GM12878 (cell line): Measurements from ENCODE around the gene RYR2. TPM values are rescaled to one million over a fixed set of nuclear protein-coding genes. Genes with fewer than 3 reads are reported as not detected.

Source experiments
- ATAC-seq: fragments of 200-7000 bp; cut with Tn5 transposase; 3 replicates; pipeline ENCODE4 v1.9.1; 2020; ENCODE audit warnings: mild to moderate bottlenecking, moderate library complexity
- BruUV-seq: library from RNA; stranded (reverse); fragments of 400-500 nt; replicated peaks from 2 replicates; lab custom pipeline; 2021; lab: Mats Ljungman, UMichigan
- CTCF ChIA-PET: fragments of 300-600 bp; sonication (Branson Sonifier 250); formaldehyde crosslinking; extraction: SDS; loops from one replicate; lab custom pipeline; 2021; ENCODE audit warnings: inconsistent platforms; lab: Yijun Ruan, JAX
- POLR2A ChIA-PET: fragments of 350-600 bp; formaldehyde crosslinking; extraction: SDS; loops from one replicate; lab custom pipeline; 2021; ENCODE audit warnings: inconsistent platforms; lab: Charles Lee
- RAD21 ChIA-PET: fragments of 300-600 bp; sonication (Branson Sonifier 250); formaldehyde crosslinking; loops from one replicate; lab custom pipeline; 2023; ENCODE audit warnings: antibody characterized with exemption; ENCODE audit not compliant: unreplicated experiment; lab: Charles Lee
- SMC1A ChIA-PET: fragments of 300-600 bp; sonication (Branson Sonifier 250); formaldehyde crosslinking; loops from one replicate; lab custom pipeline; 2023; ENCODE audit not compliant: unreplicated experiment, uncharacterized antibody; lab: Charles Lee
- DNase-seq: peaks from one replicate; pipeline ENCODE4 v3.0.0-alpha.2; 2011; ENCODE audit warnings: low read depth, low spot score
- FAIRE-seq: peaks from 3 replicates; lab custom pipeline; 2011; peaks lifted over from hg19 to GRCh38; lab: Jason Lieb, UNC
- H2AFZ ChIP-seq: 2 replicates; pipeline ENCODE4 v1.6.0; 2011; ENCODE audit warnings: low read depth, low read length, control low read depth; ENCODE audit not compliant: control insufficient read depth
- H3K27ac ChIP-seq: 2 replicates; pipeline ENCODE4 v1.5.1; 2011; ENCODE audit warnings: control low read depth; ENCODE audit not compliant: control insufficient read depth, insufficient read depth
- H3K27me3 ChIP-seq, 2 experiments: replicated peaks in 1 of 2; 2 replicates each; pipeline versions ENCODE4 v1.6.0 to v1.6.1; 2011; ENCODE audit warnings: low read length in 1 of 2; ENCODE audit not compliant: control insufficient read depth in 2 of 2, insufficient read depth in 2 of 2
- H3K36me3 ChIP-seq, 2 experiments: 2 replicates each; pipeline ENCODE4 v1.5.1; 2011; ENCODE audit warnings: low read length in 1 of 2; ENCODE audit not compliant: control insufficient read depth in 2 of 2, insufficient read depth in 2 of 2
- H3K4me1 ChIP-seq: 2 replicates; pipeline ENCODE4 v1.6.1; 2011; ENCODE audit warnings: mild to moderate bottlenecking, low read length, moderate library complexity, mixed read lengths; ENCODE audit not compliant: control insufficient read depth, insufficient read depth
- H3K4me2 ChIP-seq: 2 replicates; pipeline ENCODE4 v1.6.0; 2011; ENCODE audit warnings: control low read depth; ENCODE audit not compliant: control insufficient read depth, insufficient read depth
- H3K4me3 ChIP-seq: fragments of 200-600 bp; sonication (generic); 2 replicates; pipeline ENCODE4 v1.5.1; 2016
- H3K79me2 ChIP-seq: 2 replicates; pipeline ENCODE4 v1.6.0; 2011; ENCODE audit warnings: low read length; ENCODE audit not compliant: control insufficient read depth, insufficient read depth
- H3K9ac ChIP-seq: 2 replicates; pipeline ENCODE4 v1.8.0; 2011; ENCODE audit warnings: low read length, control low read depth, mixed read lengths; ENCODE audit not compliant: control insufficient read depth, insufficient read depth
- H3K9me3 ChIP-seq: replicated peaks from 3 replicates; pipeline ENCODE4 v1.5.1; 2011; ENCODE audit warnings: mild to moderate bottlenecking, low read length; ENCODE audit not compliant: control insufficient read depth, insufficient read depth
- H4K20me1 ChIP-seq: 2 replicates; pipeline ENCODE4 v1.6.0; 2011; ENCODE audit not compliant: control insufficient read depth, insufficient read depth
- BCL3 ChIP-seq: IDR thresholded peaks from 2 replicates; pipeline ENCODE4 v1.6.1; 2011; ENCODE audit warnings: borderline replicate concordance, low read depth, mild to moderate bottlenecking, moderate library complexity, low read length; ENCODE audit not compliant: insufficient read depth, poor library complexity, severe bottlenecking
- EED ChIP-seq: sonication (generic); IDR thresholded peaks from 2 replicates; pipeline ENCODE4 v1.6.1; 2016; ENCODE audit warnings: antibody characterized with exemption, low read depth
- FOS ChIP-seq: IDR thresholded peaks from 3 replicates; pipeline ENCODE4 v1.6.1; 2011; ENCODE audit warnings: borderline replicate concordance; ENCODE audit not compliant: insufficient read length; ENCODE audit errors: extremely low read depth
- GATAD2B ChIP-seq: fragments of 450-650 bp; conservative IDR thresholded peaks from 2 replicates; pipeline ENCODE4 v1.6.1; 2017; ENCODE audit warnings: low read depth, mild to moderate bottlenecking, moderate library complexity
- HCFC1 ChIP-seq: fragments of 150-350 bp; IDR thresholded peaks from 2 replicates; pipeline ENCODE4 v1.6.1; 2014; ENCODE audit warnings: low read length
- MEF2A ChIP-seq: IDR thresholded peaks from 2 replicates; pipeline ENCODE4 v1.6.1; 2011; ENCODE audit warnings: low read depth, mild to moderate bottlenecking, low read length, moderate library complexity; ENCODE audit not compliant: insufficient read depth
- PAX8 ChIP-seq: fragments of 450-650 bp; IDR thresholded peaks from 2 replicates; pipeline ENCODE4 v1.6.1; 2017; ENCODE audit warnings: mild to moderate bottlenecking, moderate library complexity
- POLR2AphosphoS2 ChIP-seq: IDR thresholded peaks from 2 replicates; pipeline ENCODE4 v1.6.1; 2011; ENCODE audit warnings: low read depth, mild to moderate bottlenecking, low read length, improper control_type of control experiment, moderate library complexity
- RCOR1 ChIP-seq: conservative IDR thresholded peaks from 2 replicates; pipeline ENCODE4 v1.6.1; 2012; ENCODE audit warnings: low read depth, low read length, improper control_type of control experiment
- SMARCA5 ChIP-seq: fragments of 450-650 bp; IDR thresholded peaks from 2 replicates; pipeline ENCODE4 v1.6.1; 2017; ENCODE audit warnings: mild to moderate bottlenecking
- SP1 ChIP-seq: IDR thresholded peaks from one replicate; pipeline ENCODE4 v1.6.1; 2011; ENCODE audit warnings: low read depth, low read length
- SPI1 ChIP-seq: IDR thresholded peaks from 2 replicates; pipeline ENCODE4 v1.6.1; 2011; ENCODE audit warnings: low read depth, mild to moderate bottlenecking, low read length, moderate library complexity, borderline replicate concordance; ENCODE audit not compliant: insufficient read depth
- SREBF1 ChIP-seq: IDR thresholded peaks from 2 replicates; pipeline ENCODE4 v1.6.1; 2012; ENCODE audit warnings: mild to moderate bottlenecking, low read length
- TARDBP ChIP-seq: IDR thresholded peaks from 2 replicates; pipeline ENCODE4 v1.6.1; 2016; ENCODE audit warnings: borderline replicate concordance
- TCF12 ChIP-seq: IDR thresholded peaks from 2 replicates; pipeline ENCODE4 v1.6.1; 2011; ENCODE audit warnings: low read depth, mild to moderate bottlenecking, low read length
- ZBTB11 ChIP-seq: fragments of 450-650 bp; formaldehyde crosslinking; IDR thresholded peaks from 2 replicates; pipeline ENCODE4 v1.5.0; 2022; ENCODE audit warnings: mild to moderate bottlenecking, missing genetic modification characterization
- ZBTB40 ChIP-seq: fragments of 450-650 bp; IDR thresholded peaks from 2 replicates; pipeline ENCODE4 v1.6.1; 2016; ENCODE audit warnings: mild to moderate bottlenecking, moderate library complexity, borderline replicate concordance
- ZNF217 ChIP-seq: fragments of 450-650 bp; IDR thresholded peaks from 2 replicates; pipeline ENCODE4 v1.6.1; 2017; ENCODE audit warnings: antibody characterized with exemption, mild to moderate bottlenecking
- WGBS: methylation state at CpG from one replicate; pipeline ENCODE4 v1.1.6; 2016; ENCODE audit warnings: low lambda C conversion rate; ENCODE audit not compliant: insufficient replicate concordance, insufficient coverage; ENCODE audit errors: missing lambda C conversion rate; 5-methylcytosine and 5-hydroxymethylcytosine counted together
- in situ Hi-C: fragments of 300-500 bp; cut with MboI; formaldehyde crosslinking; loops from 9 replicates; pipeline ENCODE4 v1.14.3; 2018; ENCODE audit warnings: mixed read lengths
- intact Hi-C: fragments of 100-400 bp; cut with micrococcal nuclease; formaldehyde crosslinking; loops from one replicate; pipeline ENCODE4 v1.14.2; 2022; ENCODE audit not compliant: unreplicated experiment
- polyA plus RNA-seq, 11 experiments: library from polyadenylated mRNA; depleted of rRNA in 4 of 11; unstranded in 6 of 11; stranded (reverse) in 5 of 11; fragments of >200 nt; fragmentation: Nextera tagmentation in 4 of 11; fragmentation: Illumina TruSeq in 1 of 11; extraction: Ambion mirVana in 4 of 11; extraction: Trizol in 1 of 11; gene quantifications; 1 replicate in 1 of 11; 2 replicates in 10 of 11; pipeline versions ENCODE4 v1.2.1 to v1.2.3, GENCODE V29; 2011 to 2016; ENCODE audit warnings: inconsistent platforms in 2 of 11, missing spikeins in 2 of 11, low read depth in 1 of 11
- total RNA-seq, 4 experiments: library from RNA; depleted of rRNA in 3 of 4; stranded (reverse); fragments of >200 nt in 3 of 4; fragmentation: Illumina TruSeq in 1 of 4; extraction: Trizol in 1 of 4; gene quantifications; 2 replicates each; pipeline versions ENCODE4 v1.2.1 to v1.2.3, GENCODE V29; 2013 to 2021

The RYR2 gene
- total and polyA plus RNA-seq, 10 of the 15 experiments (the other 5 are each of a cell fraction or from before 2014, with no cell fraction given): 0.01 to 0.04 TPM; not detected in 8

- Histone ChIP-seq H3K27ac (no peak overlapping the region), H3K36me3 (no peaks in the 10 kb centered on the region), H3K27me3 (no peaks in the 10 kb centered on the region), H3K79me2 (no peaks in the 10 kb centered on the region), H2AFZ (no peak overlapping the region), H3K9ac (no peak overlapping the region), H3K4me2 (no peak overlapping the region), H3K9me3 (no peaks in the 10 kb centered on the region), H3K4me3 (no peak overlapping the region), H4K20me1 (no peaks in the 10 kb centered on the region), H3K4me1 (no peaks in the 10 kb centered on the region)
- CTCF ChIA-PET: interaction anchor here (0.5 kb wide), 1 partner anchor 54 kb away, joined by 3 read pairs; no protein-coding TSS in a partner anchor
- intact Hi-C loops: no loop called here
- RAD21 ChIA-PET: no interaction called here
- SMC1A ChIA-PET: no interaction called here
- BruUV-seq: no TSS peak
- FAIRE-seq (no peak), ATAC-seq (no peak), DNase-seq (no peak)
- TF ChIP-seq EED (no peak), TCF12 (no peak), FOS (no peak), SREBF1 (no peak), SPI1 (no peak), ZBTB11 (no peak), ZNF217 (no peak), SP1 (no peak), HCFC1 (no peak), PAX8 (no peak), RCOR1 (no peak), GATAD2B (no peak), SMARCA5 (no peak), BCL3 (no peak), MEF2A (no peak), TARDBP (no peak), ZBTB40 (no peak), POLR2AphosphoS2 (no peak)
- WGBS: 63% methylated on average over 25 of the region's 32 CpGs
- POLR2A ChIA-PET: no interaction called here
- in situ Hi-C loops: no loop called here
These were observed 267.7 kb downstream of the RYR2 start for GRCh38 chr1:237309595-237310118.
